ENCODE measurements around the gene NUBP2.

The NUBP2 gene

DNA sequence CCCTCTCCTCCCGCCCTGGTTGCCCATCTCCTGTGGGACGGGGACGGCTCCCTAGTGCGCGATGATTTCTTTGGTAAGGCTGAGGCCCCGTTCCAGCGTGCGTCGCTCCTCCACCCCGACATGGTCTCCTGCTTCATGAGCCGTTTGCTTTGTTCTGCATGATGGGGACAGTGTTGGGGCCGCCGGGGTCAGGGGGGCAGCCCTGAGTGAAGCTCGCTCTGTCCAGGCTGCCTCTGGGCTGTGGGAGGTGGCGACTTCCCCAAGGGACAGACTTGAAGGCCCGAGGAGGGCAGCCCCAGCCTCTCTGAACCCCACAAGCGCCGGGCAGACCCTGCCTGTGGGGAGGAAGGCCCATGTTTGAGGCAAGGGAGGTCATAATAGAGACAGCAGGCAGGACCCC, 23.8 kb upstream of the NUBP2 start:
- DNase-seq (ENCODE audit: low spot score) = no peak

DNA sequence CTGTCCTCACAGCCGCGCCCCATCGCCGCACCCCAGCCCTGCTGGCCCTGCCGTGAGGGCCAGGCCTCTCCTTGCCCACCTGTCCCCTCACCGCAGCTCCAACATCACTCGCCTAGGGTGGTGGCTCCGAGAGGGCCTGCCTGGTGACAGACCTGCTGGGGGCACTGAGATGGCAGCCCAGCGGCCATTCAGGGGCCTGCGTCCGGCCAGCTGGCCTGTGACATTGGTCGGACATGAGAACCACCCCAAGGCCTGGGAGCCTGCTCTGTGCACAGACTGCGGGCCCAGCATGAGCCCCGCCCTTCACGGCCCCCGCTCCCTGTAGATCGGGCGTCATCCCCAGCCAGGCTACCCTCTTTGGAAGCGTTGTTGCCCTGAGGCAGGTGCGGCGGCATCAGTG, 23.2 kb upstream of the NUBP2 start:
- DNase-seq (ENCODE audit: low spot score) = no peak

- DNase-seq (ENCODE audit: low spot score) = no peak
Measured at GRCh38 chr16:1760911-1761310, 21.8 kb upstream of the NUBP2 start.

- no peak for DNase-seq (ENCODE audit: low spot score)
Measured at GRCh38 chr16:1761751-1762150, 21.0 kb upstream of the NUBP2 start.

- DNase-seq (ENCODE audit: low spot score) = no peak
Measured at GRCh38 chr16:1762196-1762878, 20.4 kb upstream of the NUBP2 start.

- DNase-seq (ENCODE audit: low spot score) = no peak
Measured at GRCh38 chr16:1762879-1763520, 19.8 kb upstream of the NUBP2 start.

DNA sequence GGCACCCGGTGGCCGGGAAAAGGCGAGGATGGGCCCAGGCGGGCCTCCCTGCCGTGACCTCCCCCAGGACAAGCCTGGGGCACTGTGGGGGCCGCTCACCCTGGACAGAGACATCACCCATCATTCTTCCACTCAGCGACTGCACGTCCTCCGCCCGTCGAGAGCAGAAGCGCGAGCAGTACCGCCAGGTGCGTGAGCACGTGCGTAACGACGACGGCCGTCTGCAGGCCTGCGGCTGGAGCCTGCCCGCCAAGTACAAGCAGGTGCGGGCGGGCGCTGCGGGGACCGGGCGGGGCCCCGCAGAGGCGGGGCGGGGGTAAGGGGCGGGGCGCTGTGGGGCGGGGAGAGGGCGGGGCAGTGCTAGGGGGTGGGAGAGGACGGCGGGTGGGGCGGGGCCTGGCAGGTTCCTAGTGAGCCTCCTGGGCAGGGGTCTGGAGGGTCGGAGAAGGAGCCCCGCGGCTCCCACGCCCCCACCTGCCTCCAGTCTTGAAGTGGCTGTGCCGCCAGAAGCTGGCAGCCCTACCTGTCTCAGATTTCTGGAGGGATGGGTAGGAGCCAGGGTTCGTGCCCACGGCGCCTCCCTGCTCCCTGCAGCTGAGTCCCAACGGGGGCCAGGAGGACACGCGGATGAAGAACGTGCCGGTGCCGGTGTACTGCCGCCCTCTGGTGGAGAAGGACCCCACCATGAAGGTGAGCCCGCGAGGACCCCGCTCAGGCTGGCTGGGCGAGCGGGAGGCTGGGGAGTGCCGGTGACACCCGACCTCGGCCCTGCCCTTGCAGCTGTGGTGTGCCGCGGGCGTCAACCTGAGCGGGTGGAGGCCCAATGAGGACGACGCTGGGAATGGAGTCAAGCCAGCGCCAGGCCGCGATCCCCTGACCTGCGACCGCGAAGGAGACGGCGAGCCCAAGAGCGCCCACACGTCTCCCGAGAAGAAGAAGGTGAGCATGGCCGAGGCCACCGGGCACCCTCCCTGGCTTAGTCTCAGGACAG, 18.9 kb upstream of the NUBP2 start:
- DNase-seq (ENCODE audit: low spot score) = no peak

GRCh38 chr16:1764971-1765370, 17.8 kb upstream of the NUBP2 start:
- no peak for DNase-seq (ENCODE audit: low spot score)

GRCh38 chr16:1765826-1766225, 16.9 kb upstream of the NUBP2 start:
- no peak for DNase-seq (ENCODE audit: low spot score)

- no peak for DNase-seq (ENCODE audit: low spot score)
Measured at GRCh38 chr16:1766231-1766630, 16.5 kb upstream of the NUBP2 start.

DNA sequence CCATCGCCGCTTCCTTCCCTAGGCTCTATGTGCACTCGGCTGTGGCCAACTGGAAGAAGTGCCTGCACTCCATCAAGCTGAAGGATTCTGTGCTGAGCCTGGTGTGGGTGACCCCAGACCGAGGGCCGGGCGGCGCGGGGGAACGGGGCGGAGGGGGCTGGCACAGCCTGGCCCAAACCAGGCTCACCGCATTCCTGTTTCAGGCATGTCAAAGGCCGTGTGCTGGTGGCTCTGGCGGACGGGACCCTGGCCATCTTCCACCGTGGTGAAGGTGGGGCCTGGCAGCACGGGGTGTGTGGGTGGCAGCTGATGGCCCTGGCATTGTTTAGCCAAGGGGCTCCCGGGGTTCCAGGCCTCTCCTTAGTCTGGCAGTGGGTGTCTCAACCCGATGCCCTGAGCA, 16.1 kb upstream of the NUBP2 start:
- DNase-seq (ENCODE audit: low spot score) = no peak

- no peak for DNase-seq (ENCODE audit: low spot score)
Measured at GRCh38 chr16:1767116-1767994, 15.4 kb upstream of the NUBP2 start.

- no peak for DNase-seq (ENCODE audit: low spot score)
Measured at GRCh38 chr16:1768061-1768766, 14.5 kb upstream of the NUBP2 start.

- no peak for DNase-seq (ENCODE audit: low spot score)
Measured at GRCh38 chr16:1768767-1769401, 13.9 kb upstream of the NUBP2 start.

DNA sequence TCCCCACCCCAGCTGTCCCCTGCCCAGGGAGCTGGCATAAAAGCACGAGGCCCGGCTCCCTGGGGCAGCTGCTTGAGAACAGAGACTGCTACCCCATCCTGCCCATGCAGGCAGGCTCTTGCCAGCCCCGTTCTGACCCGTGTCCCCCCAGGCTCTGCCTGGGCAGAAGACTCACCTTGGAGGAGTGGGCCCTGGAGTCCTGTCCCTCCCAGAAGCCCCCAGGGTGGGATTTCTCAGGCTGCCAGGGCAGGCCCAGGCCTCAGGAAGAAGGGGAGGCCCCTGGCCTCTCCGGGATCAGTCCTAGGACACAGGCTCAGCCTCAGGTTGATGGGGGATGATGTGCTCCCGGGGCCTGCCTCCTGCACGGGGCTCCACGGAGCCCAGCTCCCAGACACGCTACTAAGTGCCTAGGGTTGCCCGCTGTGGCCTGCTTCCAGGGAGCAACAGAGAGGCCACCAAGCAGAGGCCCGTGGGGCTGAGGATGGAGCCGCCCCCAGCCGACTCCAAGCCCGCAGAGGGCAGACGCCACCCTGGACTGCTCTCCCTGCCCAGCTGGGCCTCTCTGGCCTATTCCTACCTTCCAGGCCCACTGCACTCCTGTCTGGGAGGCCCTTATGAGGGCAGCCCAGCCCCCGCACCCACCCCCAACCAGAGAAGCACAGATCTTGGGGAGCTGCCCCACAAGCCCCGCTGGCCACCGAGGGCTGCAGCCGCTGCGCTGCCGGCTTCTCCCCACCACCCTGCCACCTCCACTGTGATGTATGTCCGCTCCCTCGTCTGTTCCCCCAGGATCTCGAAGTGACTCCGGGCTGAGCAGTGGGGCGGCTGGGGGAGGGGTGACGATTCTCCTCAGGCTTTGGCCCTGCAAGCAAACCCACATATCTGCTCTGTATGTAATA, 13.1 kb upstream of the NUBP2 start:
- no peak for DNase-seq (ENCODE audit: low spot score)

- DNase-seq (ENCODE audit: low spot score) = peak; percentile 61
Measured at GRCh38 chr16:1770328-1771187, 12.2 kb upstream of the NUBP2 start.

GRCh38 chr16:1771188-1771863, 11.4 kb upstream of the NUBP2 start, which contains the start of gene NME3:
Gene NME3, minus strand, starts transcription at chr16:1771543. Its CDS starts 9 bp downstream, at chr16:1771534.
- peak; percentile 78 for DNase-seq (ENCODE audit: low spot score)

DNA sequence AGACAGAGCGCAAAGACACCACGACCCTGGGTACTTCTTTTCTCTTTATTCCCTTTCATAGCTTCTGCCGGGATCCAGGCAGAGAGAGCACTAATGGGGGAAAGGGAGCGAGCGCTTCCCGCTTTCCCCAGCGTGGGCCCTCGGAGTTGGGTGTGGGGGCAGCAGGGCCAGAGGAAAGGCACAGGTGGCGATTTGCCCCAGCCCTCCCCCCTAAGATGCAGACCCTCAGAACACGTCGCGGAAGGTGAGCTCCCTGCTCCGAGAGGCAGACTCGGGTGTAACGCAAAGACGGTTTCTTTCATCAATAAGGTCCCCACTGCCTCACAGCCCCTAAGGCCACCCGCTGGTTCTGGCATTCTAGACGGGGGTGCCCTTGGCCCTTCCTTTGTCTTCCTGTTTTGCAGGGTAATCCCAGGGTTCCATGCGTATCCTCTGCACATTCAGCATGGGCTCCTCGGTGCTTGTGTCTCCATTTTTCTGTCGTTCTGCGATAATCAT, 10.8 kb upstream of the NUBP2 start:
- no peak for DNase-seq (ENCODE audit: low spot score)

Measured in AG08395 (cell line).